Aorta (tissue), 5 donors: ENCODE measurements around the gene POTEB2. TPM values are rescaled to one million over a fixed set of nuclear protein-coding genes. Genes with fewer than 3 reads are reported as not detected.
"Not testable (repeated sequence)": the region's sequence is repeated elsewhere in the genome, so short reads cannot be mapped to it uniquely, and the experiment has no call there.

Source experiments
- ATAC-seq: fragments of 200-7000 bp; cut with Tn5 transposase; one replicate; pipeline ENCODE4 v1.9.1; 2022; ENCODE audit warnings: moderate library complexity; ENCODE audit not compliant: low FRiP score
- DNase-seq, 2 donors: peaks; one replicate each; pipeline ENCODE4 v3.0.0-alpha.2; 2020
- H3K27ac ChIP-seq, 2 donors: one replicate each; pipeline ENCODE4 v1.5.1; 2013; ENCODE audit warnings: low read length in 2 of 2, mild to moderate bottlenecking in 2 of 2, moderate library complexity in 2 of 2, control low read depth in 1 of 2, inconsistent platforms in 1 of 2, low read depth in 1 of 2
- H3K27me3 ChIP-seq, 2 donors: one replicate each; pipeline ENCODE4 v1.6.1; 2013; ENCODE audit warnings: control low read depth in 1 of 2, low read length in 1 of 2, mild to moderate bottlenecking in 1 of 2, moderate library complexity in 1 of 2; ENCODE audit not compliant: insufficient read depth in 2 of 2, control insufficient read depth in 1 of 2
- H3K36me3 ChIP-seq, 2 donors: one replicate each; pipeline ENCODE4 v1.6.1; 2013; ENCODE audit warnings: control low read depth in 1 of 2, low read length in 1 of 2, mild to moderate bottlenecking in 1 of 2; ENCODE audit not compliant: insufficient read depth in 2 of 2, control insufficient read depth in 1 of 2
- H3K4me1 ChIP-seq, 2 donors: one replicate each; pipeline ENCODE4 v1.6.1; 2013; ENCODE audit warnings: low read length in 2 of 2, control low read depth in 1 of 2, mild to moderate bottlenecking in 1 of 2, moderate library complexity in 1 of 2; ENCODE audit not compliant: insufficient read depth in 2 of 2, control insufficient read depth in 1 of 2
- H3K4me3 ChIP-seq, 2 donors: one replicate each; pipeline ENCODE4 v1.5.1; 2013; ENCODE audit warnings: low read length in 2 of 2, control low read depth in 1 of 2, mild to moderate bottlenecking in 1 of 2
- H3K9me3 ChIP-seq: one replicate; pipeline ENCODE4 v1.6.1; 2013; ENCODE audit warnings: mild to moderate bottlenecking, low read length; ENCODE audit not compliant: control insufficient read depth
- WGBS, 2 donors: extraction: QIAGEN DNeasy Blood & Tissue Kit; methylation state at CpG; one replicate each; pipeline ENCODE4 v1.1.7; 2013; 5-methylcytosine and 5-hydroxymethylcytosine counted together
- intact Hi-C, 2 donors: fragments of 100-400 bp; cut with DNase I; formaldehyde crosslinking; loops; one replicate each; pipeline versions ENCODE4 v1.14.2 to v1.15.0; 2022
- long read RNA-seq, 2 donors: library from polyadenylated mRNA; unstranded; transcript quantifications; one replicate each; pipeline ENCODE4 v2.0.0, GENCODE V29; 2020 to 2021
- microRNA-seq, 2 donors: library from miRNA; unstranded; fragments of <30 nt; microRNA quantifications; one replicate each; pipeline ENCODE4 v1.2.0, GENCODE V29; 2020
- polyA plus RNA-seq, 2 donors: library from polyadenylated mRNA; stranded (reverse); fragments of 200-250 nt; gene quantifications; one replicate each; pipeline ENCODE4 v1.2.3, GENCODE V29; 2013
- total RNA-seq, 2 donors: library from RNA; stranded (reverse); fragmentation: NEBNext Ultra II Directional; extraction: Animal tissue kit (Norgen Biotek cat#: 25700); gene quantifications; one replicate each; pipeline ENCODE4 v1.2.1, GENCODE V29; 2021
- donor health status: healthy with polysubstance abuse.
- donor health status: Bipolar disorder and iron deficiency.
- donor health status: DM: no; HTN: no; CAD: no.
- donor health status: DM: no; HTN: no; CAD: no.
- donor health status: DM: yes; HTN: yes; CAD: no.

POTEB2 gene
- total RNA-seq (not detected), polyA plus RNA-seq (not detected)
- long read RNA-seq, donor 1 = 0 reads
- long read RNA-seq, donor 2 = 0 reads

- H3K27ac ChIP-seq, DNase-seq, intact Hi-C loops, H3K4me3 ChIP-seq, ATAC-seq, H3K9me3 ChIP-seq, H3K27me3 ChIP-seq, H3K4me1 ChIP-seq, H3K36me3 ChIP-seq: not testable (repeated sequence)
- no CpG with 5 or more reads among the region's 9 CpGs for WGBS, 2 donors
These were observed at the start of gene POTEB2 for GRCh38 chr15:20866214-20866613. Gene POTEB2 (minus strand): TSS chr15:20866314. CDS start chr15:20866281, 33 bp downstream.

- WGBS, 2 donors = 83% methylated on average over 2 of the region's 5 CpGs; no CpG with 5 or more reads in 1 of the 2 donors
- DNase-seq, ATAC-seq, H3K27ac ChIP-seq, intact Hi-C loops, H3K4me1 ChIP-seq, H3K36me3 ChIP-seq, H3K4me3 ChIP-seq, H3K9me3 ChIP-seq, H3K27me3 ChIP-seq: not testable (repeated sequence)
These were observed 13.8 kb upstream of the POTEB2 start for GRCh38 chr15:20879916-20880315.

GRCh38 chr15:20878464-20878863 is 12.3 kb upstream of the POTEB2 start:
- peak in 1 of 2 donors; percentile 22 for DNase-seq
- not testable (repeated sequence) for ATAC-seq

GRCh38 chr15:20877819-20878218 is 11.7 kb upstream of the POTEB2 start:
- H3K27ac ChIP-seq, intact Hi-C loops, DNase-seq, H3K4me1 ChIP-seq, H3K9me3 ChIP-seq, H3K36me3 ChIP-seq, H3K4me3 ChIP-seq, ATAC-seq, H3K27me3 ChIP-seq: not testable (repeated sequence)
- no CpG with 5 or more reads among the region's 37 CpGs for WGBS, 2 donors

More at GRCh38 chr15:20878464-20878863, 12.3 kb upstream of the POTEB2 start:
- H3K4me1 ChIP-seq, H3K4me3 ChIP-seq, H3K36me3 ChIP-seq, H3K27me3 ChIP-seq, intact Hi-C loops, H3K27ac ChIP-seq, H3K9me3 ChIP-seq: not testable (repeated sequence)
- no CpG with 5 or more reads among the region's 48 CpGs for WGBS, 2 donors

Small RNA genes lying within 50 kb of the gene (microRNA-seq; reads per million reads assigned to microRNA genes)
- gene MIR3118-2 = 0 reads per million in 2 donors
